Measurements from ENCODE around the gene GRID1.

GRID1 gene

DNA sequence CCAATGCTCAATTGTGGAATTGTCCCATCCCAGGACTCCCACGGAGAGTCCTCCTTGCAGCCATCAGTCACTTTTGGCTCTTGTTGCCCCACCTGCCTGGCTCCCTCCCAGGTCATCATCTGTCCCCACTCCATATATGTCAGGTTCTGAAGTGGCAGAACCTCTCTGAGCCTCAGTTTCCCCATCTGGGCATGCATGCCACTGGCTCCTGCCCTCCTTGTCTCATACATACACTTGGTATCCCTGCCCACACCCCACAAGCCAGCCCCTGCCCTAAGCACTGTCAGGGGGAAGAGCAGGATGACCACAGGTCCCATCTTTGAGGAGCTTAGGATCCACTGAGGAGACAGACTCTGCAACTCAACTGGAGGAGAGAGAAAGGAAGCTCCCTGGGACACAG is 156.9 kb downstream of the GRID1 start:
- Histone ChIP-seq H3K27me3 (ENCODE audit: insufficient read depth, poor library complexity, severe bottlenecking) (no peaks in the 10 kb centered on the region), H3K9me3 (ENCODE audit: severe bottlenecking) (no peaks in the 10 kb centered on the region), H3K27ac (ENCODE audit: poor library complexity, severe bottlenecking) (no peak overlapping the region), H3K4me1 (ENCODE audit: insufficient read depth, poor library complexity, severe bottlenecking) (no peaks in the 10 kb centered on the region), H3K4me3 (ENCODE audit: severe bottlenecking) (no peak overlapping the region), H3K36me3 (ENCODE audit: low read depth) (no peaks in the 10 kb centered on the region)
- no peak for DNase-seq (ENCODE audit: low spot score)
- no peak for ATAC-seq (ENCODE audit: low read depth)
- TF ChIP-seq, protein P1, sequence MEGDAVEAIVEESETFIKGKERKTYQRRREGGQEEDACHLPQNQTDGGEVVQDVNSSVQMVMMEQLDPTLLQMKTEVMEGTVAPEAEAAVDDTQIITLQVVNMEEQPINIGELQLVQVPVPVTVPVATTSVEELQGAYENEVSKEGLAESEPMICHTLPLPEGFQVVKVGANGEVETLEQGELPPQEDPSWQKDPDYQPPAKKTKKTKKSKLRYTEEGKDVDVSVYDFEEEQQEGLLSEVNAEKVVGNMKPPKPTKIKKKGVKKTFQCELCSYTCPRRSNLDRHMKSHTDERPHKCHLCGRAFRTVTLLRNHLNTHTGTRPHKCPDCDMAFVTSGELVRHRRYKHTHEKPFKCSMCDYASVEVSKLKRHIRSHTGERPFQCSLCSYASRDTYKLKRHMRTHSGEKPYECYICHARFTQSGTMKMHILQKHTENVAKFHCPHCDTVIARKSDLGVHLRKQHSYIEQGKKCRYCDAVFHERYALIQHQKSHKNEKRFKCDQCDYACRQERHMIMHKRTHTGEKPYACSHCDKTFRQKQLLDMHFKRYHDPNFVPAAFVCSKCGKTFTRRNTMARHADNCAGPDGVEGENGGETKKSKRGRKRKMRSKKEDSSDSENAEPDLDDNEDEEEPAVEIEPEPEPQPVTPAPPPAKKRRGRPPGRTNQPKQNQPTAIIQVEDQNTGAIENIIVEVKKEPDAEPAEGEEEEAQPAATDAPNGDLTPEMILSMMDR (IDR thresholded peaks at IDR 0.05; ENCODE audit: poor library complexity, severe bottlenecking) = no peak

DNA sequence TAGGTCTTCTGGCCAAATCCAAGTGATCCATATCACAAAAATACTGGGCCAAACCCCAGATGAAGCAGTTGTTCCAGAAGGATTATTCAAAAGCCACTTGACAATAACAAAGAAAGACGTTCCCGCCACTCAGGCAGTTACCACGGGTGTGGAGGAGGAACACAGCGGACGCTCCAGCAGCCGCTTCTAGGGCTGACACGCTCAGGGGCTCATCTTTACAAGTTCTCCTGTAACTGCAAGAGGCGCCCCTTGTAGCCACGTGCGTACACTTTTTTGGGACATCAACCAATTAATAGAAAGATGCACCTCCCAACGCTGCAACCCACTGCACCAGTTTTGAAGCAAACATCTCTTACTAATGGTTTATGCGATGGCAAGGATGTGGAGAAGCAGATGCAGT is 159.4 kb downstream of the GRID1 start:
- Histone ChIP-seq H3K27me3 (ENCODE audit: insufficient read depth, poor library complexity, severe bottlenecking) (no peaks in the 10 kb centered on the region), H3K27ac (ENCODE audit: poor library complexity, severe bottlenecking) (no peak overlapping the region), H3K9me3 (ENCODE audit: severe bottlenecking) (no peaks in the 10 kb centered on the region), H3K4me1 (ENCODE audit: insufficient read depth, poor library complexity, severe bottlenecking) (no peaks in the 10 kb centered on the region), H3K36me3 (ENCODE audit: low read depth) (no peaks in the 10 kb centered on the region), H3K4me3 (ENCODE audit: severe bottlenecking) (no peak overlapping the region)
- DNase-seq (ENCODE audit: low spot score) (peak; percentile 29), ATAC-seq (ENCODE audit: low read depth) (no peak)
- TF ChIP-seq, protein P1 (IDR thresholded peaks at IDR 0.05; ENCODE audit: poor library complexity, severe bottlenecking) = no peak

DNA sequence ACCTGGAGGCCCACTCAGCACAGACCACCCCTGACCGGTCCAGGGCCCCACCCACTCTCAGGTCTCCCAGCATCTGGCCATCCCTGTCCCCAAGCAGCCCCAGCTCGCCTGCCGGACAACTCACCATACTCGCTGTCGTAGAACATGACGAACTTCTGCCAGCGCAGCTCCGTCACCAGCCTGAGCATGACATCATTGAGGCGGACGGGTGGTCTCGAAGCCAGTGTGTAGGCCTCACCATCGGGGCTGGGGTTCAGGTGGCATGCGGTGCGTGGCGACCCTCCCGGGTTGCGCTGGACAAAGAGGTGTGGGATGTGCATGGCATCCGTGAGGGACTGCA is 160.4 kb downstream of the GRID1 start:
- TF ChIP-seq, protein P1 (IDR thresholded peaks at IDR 0.05; ENCODE audit: poor library complexity, severe bottlenecking) = no peak
- H3K4me3 ChIP-seq (ENCODE audit: severe bottlenecking) = no peak overlapping the region
- ATAC-seq (ENCODE audit: low read depth) (no peak), DNase-seq (ENCODE audit: low spot score) (peak; percentile 56)
- H3K27me3 ChIP-seq (ENCODE audit: insufficient read depth, poor library complexity, severe bottlenecking) = no peaks in the 10 kb centered on the region
- no peaks in the 10 kb centered on the region for H3K9me3 ChIP-seq (ENCODE audit: severe bottlenecking)
- H3K27ac ChIP-seq (ENCODE audit: poor library complexity, severe bottlenecking) = no peak overlapping the region
- H3K36me3 ChIP-seq (ENCODE audit: low read depth) = no peaks in the 10 kb centered on the region
- no peaks in the 10 kb centered on the region for H3K4me1 ChIP-seq (ENCODE audit: insufficient read depth, poor library complexity, severe bottlenecking)

DNA sequence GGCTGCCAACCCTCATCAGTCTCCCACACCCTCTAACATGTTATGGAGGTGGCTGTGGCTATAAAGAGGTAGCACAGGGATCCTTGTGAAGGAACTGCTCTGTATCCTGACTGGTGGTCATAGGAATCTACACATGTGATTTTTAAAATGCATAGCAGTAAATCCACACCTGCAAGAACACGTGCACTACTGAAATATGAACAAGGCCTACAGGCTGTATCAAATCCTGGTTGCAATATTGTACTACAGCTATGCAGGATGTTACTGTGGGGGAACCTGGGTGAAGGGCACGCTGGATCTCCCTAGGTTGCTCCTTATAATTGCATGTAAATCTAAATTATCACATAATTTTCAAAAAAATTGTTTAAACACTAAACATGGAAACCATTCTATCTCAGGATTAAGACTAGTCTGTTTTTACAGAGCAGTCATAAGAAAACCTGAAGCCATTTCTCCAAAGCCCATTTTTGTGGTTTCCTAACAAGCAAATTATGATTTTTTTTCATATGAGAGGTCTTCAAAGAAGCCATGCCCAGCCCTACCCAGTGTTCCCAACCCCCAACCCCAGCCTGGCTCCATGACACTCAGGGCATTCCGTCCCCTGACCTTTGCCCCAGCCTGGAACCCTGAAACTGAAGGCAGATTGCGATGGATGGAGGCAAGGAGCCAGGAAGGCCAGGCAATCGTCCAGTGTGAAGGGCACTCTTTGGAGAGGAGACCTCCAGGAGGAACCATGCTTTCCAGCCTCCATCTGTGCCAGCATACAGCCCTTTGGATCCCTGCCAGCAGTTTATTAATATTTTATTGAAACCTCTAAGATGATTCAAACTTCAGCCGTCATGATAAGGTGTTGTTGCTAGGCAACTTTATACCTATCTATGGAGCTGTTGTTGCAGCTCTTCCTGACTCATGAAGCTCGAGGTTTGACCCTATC is 161.0 kb downstream of the GRID1 start:
- DNase-seq (ENCODE audit: low spot score) = peak; percentile 33

More for the DNA sequence above, 161.0 kb downstream of the GRID1 start:
- H3K4me3 ChIP-seq (ENCODE audit: severe bottlenecking) = no peak overlapping the region
- TF ChIP-seq, protein P1 (IDR thresholded peaks at IDR 0.05; ENCODE audit: poor library complexity, severe bottlenecking) = no peak
- H3K4me1 ChIP-seq (ENCODE audit: insufficient read depth, poor library complexity, severe bottlenecking) = no peaks in the 10 kb centered on the region
- no peak for ATAC-seq (ENCODE audit: low read depth)
- H3K9me3 ChIP-seq (ENCODE audit: severe bottlenecking) = no peaks in the 10 kb centered on the region
- no peak overlapping the region for H3K27ac ChIP-seq (ENCODE audit: poor library complexity, severe bottlenecking)
- H3K27me3 ChIP-seq (ENCODE audit: insufficient read depth, poor library complexity, severe bottlenecking) = no peaks in the 10 kb centered on the region
- no peaks in the 10 kb centered on the region for H3K36me3 ChIP-seq (ENCODE audit: low read depth)
